Activated naive CD4-positive, alpha-beta T cell treated with anti-CD3 and anti-CD28 coated beads, Interleukin-2, amount 10 ng/mL, durations not matched to agents 7 days and 5 days (primary cell): ENCODE measurements around the gene BRIP1.
"Not testable (repeated sequence)": the region's sequence is repeated elsewhere in the genome, so short reads cannot be mapped to it uniquely, and the experiment has no call there.

Experiments
- CTCF ChIA-PET: fragments of 350-600 bp; sonication (Branson Sonifier 250); formaldehyde crosslinking; loops from one replicate; lab custom pipeline; 2021; ENCODE audit warnings: antibody characterized with exemption; lab: Charles Lee
- DNase-seq: peaks from one replicate; pipeline ENCODE4 v3.0.0-alpha.2; 2020
- H3K27ac Mint-ChIP-seq: one replicate; pipeline ENCODE4 v1.8.0; 2021; ENCODE audit warnings: mild to moderate bottlenecking, moderate library complexity, mixed read lengths
- H3K27me3 Mint-ChIP-seq: one replicate; pipeline ENCODE4 v1.8.0; 2021; ENCODE audit warnings: mild to moderate bottlenecking, mixed read lengths
- H3K36me3 Mint-ChIP-seq: one replicate; pipeline ENCODE4 v1.8.0; 2021; ENCODE audit warnings: mixed read lengths
- H3K4me1 Mint-ChIP-seq: one replicate; pipeline ENCODE4 v1.8.0; 2021; ENCODE audit warnings: mixed read lengths
- H3K4me3 Mint-ChIP-seq: one replicate; pipeline ENCODE4 v1.8.0; 2021; ENCODE audit warnings: mild to moderate bottlenecking, moderate library complexity, mixed read lengths
- H3K9me3 Mint-ChIP-seq: one replicate; pipeline ENCODE4 v1.8.0; 2021; ENCODE audit warnings: mixed read lengths

Gene BRIP1

GRCh38 chr17:61862975-61863800 lies at the start of gene BRIP1:
Gene BRIP1 (minus strand): TSS chr17:61863528. CDS start chr17:61861539, 1,989 bp downstream.
- Mint-ChIP-seq H3K4me3 (peak within 1 kb of the TSS; percentile 87), H3K4me1 (peaks cover 42% of the 10 kb centered on the region), H3K27me3 (no peaks in the 10 kb centered on the region), H3K27ac (peak within 1 kb of the TSS; percentile 94), H3K36me3 (peaks cover 18% of the 10 kb centered on the region), H3K9me3 (no peaks in the 10 kb centered on the region)
- peak; percentile 96 for DNase-seq
- CTCF ChIA-PET = interaction anchor here (0.8 to 1.2 kb wide), 2 partner anchors 203 to 247 kb away, joined by 3 to 5 read pairs; no protein-coding TSS in a partner anchor

GRCh38 chr17:61908292-61909037 lies 45.1 kb upstream of the BRIP1 start:
- CTCF ChIA-PET = interaction anchor here (0.7 kb wide), 1 partner anchor 15 kb away, joined by 3 read pairs; no protein-coding TSS in a partner anchor
- Mint-ChIP-seq H3K4me3 (no peak overlapping the region), H3K4me1 (peaks cover 5% of the 10 kb centered on the region), H3K27me3 (no peaks in the 10 kb centered on the region), H3K27ac (no peak overlapping the region), H3K36me3 (peaks cover 36% of the 10 kb centered on the region), H3K9me3 (no peaks in the 10 kb centered on the region)
- DNase-seq = no peak

DNA sequence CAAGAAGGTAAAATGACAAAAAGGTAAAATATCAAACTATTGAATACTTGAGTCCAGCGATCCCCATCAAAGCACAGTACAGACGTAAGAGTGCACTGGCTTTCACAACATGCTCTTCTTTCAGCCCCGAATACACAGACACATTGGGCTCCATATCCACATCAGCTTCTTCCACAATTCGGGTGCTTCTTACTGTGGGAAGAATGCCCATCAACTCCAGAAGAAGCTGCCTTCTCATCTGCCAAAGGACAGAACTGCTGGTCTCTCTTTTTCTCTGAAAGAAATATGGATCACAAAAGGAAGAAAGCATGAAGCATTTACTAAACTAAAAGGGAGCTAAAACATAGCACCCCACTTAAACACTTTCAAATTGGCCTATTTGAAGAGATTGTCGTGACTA lies 44.0 kb upstream of the BRIP1 start:
- no peak for DNase-seq
- H3K9me3 Mint-ChIP-seq = no peaks in the 10 kb centered on the region
- peaks cover 42% of the 10 kb centered on the region for H3K36me3 Mint-ChIP-seq
- CTCF ChIA-PET = no interaction called here
- H3K4me1 Mint-ChIP-seq = peaks cover 5% of the 10 kb centered on the region
- no peak overlapping the region for H3K27ac Mint-ChIP-seq
- no peak overlapping the region for H3K4me3 Mint-ChIP-seq
- no peaks in the 10 kb centered on the region for H3K27me3 Mint-ChIP-seq

GRCh38 chr17:61904094-61904710 lies 40.9 kb upstream of the BRIP1 start:
- peak; percentile 44 for DNase-seq
- H3K4me3 Mint-ChIP-seq = peak overlapping the region; percentile 45

GRCh38 chr17:61903251-61903650 lies 39.9 kb upstream of the BRIP1 start:
- H3K9me3 Mint-ChIP-seq = no peaks in the 10 kb centered on the region
- peaks cover 5% of the 10 kb centered on the region for H3K4me1 Mint-ChIP-seq
- no peak for DNase-seq
- H3K27ac Mint-ChIP-seq = peak overlapping the region; percentile 49
- H3K36me3 Mint-ChIP-seq = peaks cover 43% of the 10 kb centered on the region
- no peaks in the 10 kb centered on the region for H3K27me3 Mint-ChIP-seq
- no peak overlapping the region for H3K4me3 Mint-ChIP-seq
- CTCF ChIA-PET = no interaction called here

More at GRCh38 chr17:61904094-61904710, 40.9 kb upstream of the BRIP1 start:
- peaks cover 5% of the 10 kb centered on the region for H3K4me1 Mint-ChIP-seq
- H3K27me3 Mint-ChIP-seq = no peaks in the 10 kb centered on the region
- H3K27ac Mint-ChIP-seq = peak overlapping the region; percentile 85
- CTCF ChIA-PET = interaction anchor here (0.6 kb wide), 1 partner anchor 1656 kb away, joined by 5 read pairs; no protein-coding TSS in a partner anchor
- peaks cover 40% of the 10 kb centered on the region for H3K36me3 Mint-ChIP-seq
- no peaks in the 10 kb centered on the region for H3K9me3 Mint-ChIP-seq

GRCh38 chr17:61897548-61898180 lies 34.3 kb upstream of the BRIP1 start:
- H3K4me3 Mint-ChIP-seq = no peak overlapping the region
- no peak overlapping the region for H3K27ac Mint-ChIP-seq
- no peaks in the 10 kb centered on the region for H3K9me3 Mint-ChIP-seq
- CTCF ChIA-PET = interaction anchor here (0.9 kb wide), 1 partner anchor 9 kb away, joined by 3 read pairs; no protein-coding TSS in a partner anchor
- no peaks in the 10 kb centered on the region for H3K27me3 Mint-ChIP-seq
- peaks cover 29% of the 10 kb centered on the region for H3K36me3 Mint-ChIP-seq
- no peaks in the 10 kb centered on the region for H3K4me1 Mint-ChIP-seq
- DNase-seq = no peak

GRCh38 chr17:61895391-61895790 lies 32.1 kb upstream of the BRIP1 start:
- no peaks in the 10 kb centered on the region for H3K4me1 Mint-ChIP-seq
- H3K27me3 Mint-ChIP-seq = no peaks in the 10 kb centered on the region
- no peaks in the 10 kb centered on the region for H3K9me3 Mint-ChIP-seq
- no peak overlapping the region for H3K27ac Mint-ChIP-seq
- H3K36me3 Mint-ChIP-seq = peaks cover 23% of the 10 kb centered on the region
- DNase-seq = no peak
- H3K4me3 Mint-ChIP-seq = no peak overlapping the region
- CTCF ChIA-PET = no interaction called here

DNA sequence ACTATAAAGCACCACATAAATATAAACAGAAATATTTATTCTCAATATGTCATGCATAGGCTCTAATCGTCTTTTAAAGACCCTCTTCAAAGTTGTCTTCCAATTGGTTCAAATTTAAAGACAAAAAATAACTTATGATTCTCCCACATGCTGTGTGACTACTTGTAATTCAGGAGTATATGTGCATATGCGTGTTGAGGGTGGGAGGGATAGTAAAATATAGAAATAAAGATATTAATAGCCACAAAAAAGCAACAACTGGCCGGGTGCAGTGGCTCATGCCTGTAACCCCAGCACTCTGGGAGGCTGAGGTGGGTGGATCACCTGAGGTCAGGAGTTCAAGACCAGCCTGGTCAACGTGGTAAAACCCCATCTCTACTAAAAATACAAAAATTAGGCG lies 31.0 kb upstream of the BRIP1 start:
- H3K36me3 Mint-ChIP-seq = peaks cover 22% of the 10 kb centered on the region
- H3K4me3 Mint-ChIP-seq, H3K27me3 Mint-ChIP-seq, H3K27ac Mint-ChIP-seq, H3K9me3 Mint-ChIP-seq, H3K4me1 Mint-ChIP-seq, DNase-seq, CTCF ChIA-PET: not testable (repeated sequence)

GRCh38 chr17:61887733-61888132 lies 24.4 kb upstream of the BRIP1 start:
- peaks cover 26% of the 10 kb centered on the region for H3K36me3 Mint-ChIP-seq
- CTCF ChIA-PET = not testable (repeated sequence)

DNA sequence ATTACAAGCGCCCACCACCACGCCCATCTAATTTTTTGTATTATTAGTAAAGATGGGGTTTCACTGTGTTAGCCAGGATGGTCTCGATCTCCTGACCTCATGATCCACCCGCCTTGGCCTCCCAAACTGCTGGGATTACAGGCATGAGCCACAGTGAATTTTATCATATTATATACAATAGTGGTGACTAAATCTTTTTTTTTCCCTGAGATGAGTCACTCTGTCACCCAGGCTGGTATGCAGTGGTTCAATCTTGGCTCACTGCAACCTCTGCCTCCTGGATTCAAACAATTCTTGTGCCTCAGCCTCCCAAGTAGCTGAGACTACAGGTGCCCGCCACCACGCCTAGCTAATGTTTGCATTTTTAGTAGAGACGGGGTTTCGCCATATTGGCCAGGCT lies 22.5 kb upstream of the BRIP1 start:
- DNase-seq, H3K4me1 Mint-ChIP-seq, H3K4me3 Mint-ChIP-seq, CTCF ChIA-PET, H3K9me3 Mint-ChIP-seq, H3K27me3 Mint-ChIP-seq, H3K27ac Mint-ChIP-seq: not testable (repeated sequence)
- peaks cover 23% of the 10 kb centered on the region for H3K36me3 Mint-ChIP-seq

More at GRCh38 chr17:61887733-61888132, 24.4 kb upstream of the BRIP1 start:
- not testable (repeated sequence) for DNase-seq, H3K27me3 Mint-ChIP-seq, H3K27ac Mint-ChIP-seq, H3K4me3 Mint-ChIP-seq, H3K9me3 Mint-ChIP-seq, H3K4me1 Mint-ChIP-seq

DNA sequence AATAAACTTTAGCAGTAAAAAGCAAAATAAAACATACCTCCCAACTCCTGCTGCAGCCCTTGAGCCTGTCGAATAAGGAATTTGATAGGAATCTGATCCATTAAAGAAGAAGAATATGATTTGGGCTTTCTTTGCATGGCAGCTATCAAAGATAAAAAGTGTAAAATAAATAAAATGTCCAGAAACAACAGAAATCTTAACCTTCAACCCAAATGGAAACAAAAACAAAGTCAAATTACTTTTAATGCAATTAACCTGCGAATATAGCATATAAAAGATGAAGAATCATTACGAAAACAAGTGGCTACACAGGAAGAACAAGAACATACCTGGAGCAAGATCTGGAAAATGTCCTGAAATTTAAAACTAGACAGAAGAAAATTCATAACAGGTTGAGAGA lies 21.5 kb upstream of the BRIP1 start:
- no peak for DNase-seq
- Mint-ChIP-seq H3K4me1 (no peaks in the 10 kb centered on the region), H3K9me3 (no peaks in the 10 kb centered on the region), H3K27me3 (no peaks in the 10 kb centered on the region), H3K36me3 (peaks cover 21% of the 10 kb centered on the region), H3K4me3 (no peak overlapping the region), H3K27ac (no peak overlapping the region)
- CTCF ChIA-PET = no interaction called here

DNA sequence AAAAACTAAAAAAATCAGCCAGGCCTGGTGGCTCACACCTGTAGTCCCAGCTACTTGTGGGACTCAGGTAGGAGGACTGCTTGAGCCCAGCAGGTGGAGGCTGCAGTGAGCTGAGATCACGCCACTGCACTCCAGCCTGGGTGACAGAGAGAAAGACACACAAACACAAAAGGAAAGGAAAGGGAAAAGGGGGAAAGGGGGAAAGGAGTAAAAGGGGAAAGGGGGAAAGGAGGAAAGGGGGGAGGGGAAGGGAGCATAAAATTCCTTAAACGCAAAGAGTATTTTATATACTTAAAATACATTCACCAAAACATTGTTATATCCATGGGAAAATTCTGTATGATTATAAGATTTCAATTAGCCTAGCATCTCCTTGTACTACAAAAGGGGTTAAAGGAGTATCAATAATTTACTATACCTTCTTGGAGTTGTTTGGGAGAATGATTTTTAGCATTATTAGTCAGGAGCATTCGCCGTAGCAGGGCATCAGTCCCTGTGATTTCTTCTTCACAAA lies 17.3 kb upstream of the BRIP1 start:
- no peak for DNase-seq
- Mint-ChIP-seq H3K4me3 (no peak overlapping the region), H3K4me1 (no peaks in the 10 kb centered on the region), H3K9me3 (no peaks in the 10 kb centered on the region), H3K27me3 (no peaks in the 10 kb centered on the region), H3K36me3 (peaks cover 25% of the 10 kb centered on the region), H3K27ac (no peak overlapping the region)
- CTCF ChIA-PET = interaction anchor here (0.6 kb wide), 1 partner anchor 358 kb away, joined by 5 read pairs; no protein-coding TSS in a partner anchor

GRCh38 chr17:61878984-61879612 lies 15.8 kb upstream of the BRIP1 start:
- DNase-seq = no peak
- Mint-ChIP-seq H3K36me3 (peaks cover 18% of the 10 kb centered on the region), H3K4me3 (no peak overlapping the region), H3K4me1 (no peaks in the 10 kb centered on the region), H3K27me3 (no peaks in the 10 kb centered on the region), H3K9me3 (no peaks in the 10 kb centered on the region), H3K27ac (no peak overlapping the region)
- CTCF ChIA-PET = no interaction called here
